DOHH2 (cell line): ENCODE measurements around the gene TNFAIP2.

Experiments
- H3F3A ChIP-seq: fragments of 200-600 bp; sonication (generic), shearing (Covaris generic); 2 replicates; pipeline ENCODE4 v1.6.0; 2016; ENCODE audit warnings: antibody characterized with exemption, mild to moderate bottlenecking; ENCODE audit not compliant: control insufficient read depth, insufficient read depth
- H3K27ac ChIP-seq: fragments of 200-600 bp; sonication (generic); 2 replicates; pipeline ENCODE4 v1.5.1; 2014; ENCODE audit warnings: low read depth, mild to moderate bottlenecking, low read length, moderate library complexity
- H3K27me3 ChIP-seq: fragments of 200-600 bp; sonication (generic); 2 replicates; pipeline ENCODE4 v1.6.1; 2014; ENCODE audit warnings: mild to moderate bottlenecking, low read length, mixed read lengths; ENCODE audit not compliant: control insufficient read depth
- H3K36me3 ChIP-seq: fragments of 200-600 bp; sonication (generic); 2 replicates; pipeline ENCODE4 v1.6.1; 2014; ENCODE audit warnings: mild to moderate bottlenecking, low read length, moderate library complexity, mixed read lengths; ENCODE audit not compliant: control insufficient read depth
- H3K4me1 ChIP-seq: fragments of 200-600 bp; sonication (generic); 2 replicates; pipeline ENCODE4 v1.6.1; 2014; ENCODE audit warnings: mild to moderate bottlenecking, low read length, mixed read lengths; ENCODE audit not compliant: control insufficient read depth
- H3K4me2 ChIP-seq: fragments of 200-600 bp; sonication (generic); 2 replicates; pipeline ENCODE4 v1.6.0; 2014; ENCODE audit warnings: mild to moderate bottlenecking, low read length, moderate library complexity
- H3K4me3 ChIP-seq: fragments of 200-600 bp; sonication (generic); 2 replicates; pipeline ENCODE4 v1.5.1; 2014; ENCODE audit warnings: mild to moderate bottlenecking, low read length, mixed read lengths
- H3K79me2 ChIP-seq: fragments of 200-600 bp; sonication (generic); 2 replicates; pipeline ENCODE4 v1.6.1; 2014; ENCODE audit warnings: mild to moderate bottlenecking, low read length, mixed read lengths; ENCODE audit not compliant: control insufficient read depth
- H3K9me2 ChIP-seq: fragments of 200-600 bp; sonication (generic); replicated peaks from 2 replicates; pipeline ENCODE4 v1.6.1; 2014; ENCODE audit warnings: mild to moderate bottlenecking, low read length, mixed read lengths; ENCODE audit not compliant: control insufficient read depth
- H3K9me3 ChIP-seq: fragments of 200-600 bp; sonication (generic); 2 replicates; pipeline ENCODE4 v1.6.1; 2014; ENCODE audit warnings: antibody characterized with exemption, low read length, mixed read lengths; ENCODE audit not compliant: control insufficient read depth, insufficient read depth
- H4K20me1 ChIP-seq: fragments of 200-600 bp; sonication (generic); 2 replicates; pipeline ENCODE4 v1.6.0; 2014; ENCODE audit warnings: low read depth, mild to moderate bottlenecking, antibody characterized with exemption, low read length, moderate library complexity; ENCODE audit not compliant: control insufficient read depth, insufficient read depth
- EZH2phosphoT487 ChIP-seq: fragments of 200-600 bp; sonication (generic); IDR thresholded peaks from 2 replicates; pipeline ENCODE4 v1.6.1; 2017; ENCODE audit warnings: borderline replicate concordance, mild to moderate bottlenecking, antibody characterized with exemption, low read length, moderate library complexity, mixed read lengths
- TF ChIP-seq, protein P1 (sequence below): fragments of 200-600 bp; sonication (generic); IDR thresholded peaks from one replicate; pipeline ENCODE4 v1.5.1; 2014; ENCODE audit warnings: antibody characterized with exemption, mild to moderate bottlenecking, low read depth, low read length; ENCODE audit not compliant: poor library complexity, severe bottlenecking

TNFAIP2 gene

DNA sequence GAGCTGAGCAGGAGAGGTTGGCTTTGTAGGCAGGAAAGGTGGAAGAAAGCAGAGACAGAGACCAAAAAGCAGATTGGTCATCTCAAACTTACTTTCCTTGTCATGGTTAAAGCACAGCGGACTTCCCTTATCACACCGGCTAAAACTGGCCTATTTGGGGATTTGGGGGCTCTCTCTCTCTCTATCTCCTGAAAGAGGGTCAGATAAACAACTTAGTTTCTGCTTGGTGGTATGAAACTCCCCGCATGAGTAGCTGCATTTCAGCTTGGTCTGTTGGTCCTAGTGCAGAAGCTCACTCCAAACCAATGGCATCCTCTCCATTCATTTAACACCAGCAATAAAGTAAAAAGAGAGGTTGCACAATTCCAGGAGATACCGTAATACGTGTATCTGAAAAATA is 57.1 kb downstream of the TNFAIP2 start:
- Histone ChIP-seq H3K9me2 (no peaks in the 10 kb centered on the region), H3K4me2 (no peak overlapping the region), H3K27me3 (no peaks in the 10 kb centered on the region), H3K36me3 (no peaks in the 10 kb centered on the region), H3K79me2 (no peaks in the 10 kb centered on the region), H3K27ac (no peak overlapping the region), H3F3A (no peaks in the 10 kb centered on the region), H3K4me1 (no peaks in the 10 kb centered on the region), H3K4me3 (no peak overlapping the region), H3K9me3 (0 out of 2 replicates have a peak, but pooled peaks cover 2% of the 10 kb centered on the region), H4K20me1 (no peaks in the 10 kb centered on the region)
- no peak for TF ChIP-seq EZH2phosphoT487
- TF ChIP-seq, protein P1, sequence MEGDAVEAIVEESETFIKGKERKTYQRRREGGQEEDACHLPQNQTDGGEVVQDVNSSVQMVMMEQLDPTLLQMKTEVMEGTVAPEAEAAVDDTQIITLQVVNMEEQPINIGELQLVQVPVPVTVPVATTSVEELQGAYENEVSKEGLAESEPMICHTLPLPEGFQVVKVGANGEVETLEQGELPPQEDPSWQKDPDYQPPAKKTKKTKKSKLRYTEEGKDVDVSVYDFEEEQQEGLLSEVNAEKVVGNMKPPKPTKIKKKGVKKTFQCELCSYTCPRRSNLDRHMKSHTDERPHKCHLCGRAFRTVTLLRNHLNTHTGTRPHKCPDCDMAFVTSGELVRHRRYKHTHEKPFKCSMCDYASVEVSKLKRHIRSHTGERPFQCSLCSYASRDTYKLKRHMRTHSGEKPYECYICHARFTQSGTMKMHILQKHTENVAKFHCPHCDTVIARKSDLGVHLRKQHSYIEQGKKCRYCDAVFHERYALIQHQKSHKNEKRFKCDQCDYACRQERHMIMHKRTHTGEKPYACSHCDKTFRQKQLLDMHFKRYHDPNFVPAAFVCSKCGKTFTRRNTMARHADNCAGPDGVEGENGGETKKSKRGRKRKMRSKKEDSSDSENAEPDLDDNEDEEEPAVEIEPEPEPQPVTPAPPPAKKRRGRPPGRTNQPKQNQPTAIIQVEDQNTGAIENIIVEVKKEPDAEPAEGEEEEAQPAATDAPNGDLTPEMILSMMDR = no peak

DNA sequence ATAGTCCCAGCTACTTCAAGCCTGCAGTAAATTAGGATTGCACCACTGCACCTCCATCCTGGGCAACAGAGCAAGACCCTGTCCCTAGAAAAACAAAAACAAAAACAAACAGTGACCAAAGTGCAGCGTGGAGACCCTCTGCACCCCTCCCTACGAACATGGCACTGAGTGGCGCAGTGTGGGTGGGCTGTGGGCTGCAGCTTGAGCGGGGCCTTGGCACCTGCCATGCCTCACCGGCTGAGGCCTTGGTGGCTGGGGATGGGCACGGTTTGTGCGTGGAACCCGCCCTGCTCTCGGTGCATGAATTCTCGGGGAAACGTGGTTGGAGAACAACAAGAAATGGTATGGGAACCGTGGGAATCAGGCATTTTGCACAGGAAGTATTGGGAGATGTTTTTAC is 60.8 kb downstream of the TNFAIP2 start:
- Histone ChIP-seq H3K27ac (no peak overlapping the region), H3K9me2 (no peaks in the 10 kb centered on the region), H4K20me1 (no peaks in the 10 kb centered on the region), H3K79me2 (no peaks in the 10 kb centered on the region), H3F3A (no peaks in the 10 kb centered on the region), H3K9me3 (no peaks in the 10 kb centered on the region), H3K27me3 (peaks cover 6% of the 10 kb centered on the region), H3K4me2 (no peak overlapping the region), H3K4me3 (no peak overlapping the region), H3K36me3 (no peaks in the 10 kb centered on the region), H3K4me1 (no peaks in the 10 kb centered on the region)
- TF ChIP-seq, protein P1 = no peak
- TF ChIP-seq EZH2phosphoT487 = no peak

GRCh38 chr14:103185051-103186029 is 62.1 kb downstream of the TNFAIP2 start:
- H3F3A ChIP-seq = no peaks in the 10 kb centered on the region
- no peaks in the 10 kb centered on the region for H3K79me2 ChIP-seq
- H3K4me2 ChIP-seq = no peak overlapping the region
- TF ChIP-seq, protein P1 = peak; percentile 70
- TF ChIP-seq EZH2phosphoT487 = no peak
- no peaks in the 10 kb centered on the region for H3K9me3 ChIP-seq
- no peaks in the 10 kb centered on the region for H3K36me3 ChIP-seq
- H4K20me1 ChIP-seq = no peaks in the 10 kb centered on the region
- H3K27me3 ChIP-seq = peaks cover 6% of the 10 kb centered on the region
- no peak overlapping the region for H3K4me3 ChIP-seq
- H3K4me1 ChIP-seq = no peaks in the 10 kb centered on the region
- no peaks in the 10 kb centered on the region for H3K9me2 ChIP-seq
- H3K27ac ChIP-seq = no peak overlapping the region
